Neuronal stem cell (in vitro differentiated cells): ENCODE results near the gene KRTAP29-1. TPM values are rescaled to one million over a fixed set of nuclear protein-coding genes. Genes with fewer than 3 reads are reported as not detected.

Experiments
- small RNA-seq: library from polyadenylated mRNA; stranded (forward); fragments of <200 nt; extraction: miRNeasy Mini kit (QIAGEN cat#:217004); gene quantifications from one replicate; pipeline ENCODE3, GENCODE V24; 2013; ENCODE audit not compliant: insufficient read depth

The KRTAP29-1 gene

Small RNAs within 50 kb of the gene (small RNA-seq; reads per million reads assigned to genes)
- gene KRTAP9-10P, result not detected
